GM04503 (cell line): Measurements from ENCODE around the gene RBFOX2.

ENCODE experiments used
- DNase-seq: peaks from one replicate; pipeline ENCODE4 v3.0.0-alpha.2; 2012; ENCODE audit warnings: low read depth

The RBFOX2 gene

DNA sequence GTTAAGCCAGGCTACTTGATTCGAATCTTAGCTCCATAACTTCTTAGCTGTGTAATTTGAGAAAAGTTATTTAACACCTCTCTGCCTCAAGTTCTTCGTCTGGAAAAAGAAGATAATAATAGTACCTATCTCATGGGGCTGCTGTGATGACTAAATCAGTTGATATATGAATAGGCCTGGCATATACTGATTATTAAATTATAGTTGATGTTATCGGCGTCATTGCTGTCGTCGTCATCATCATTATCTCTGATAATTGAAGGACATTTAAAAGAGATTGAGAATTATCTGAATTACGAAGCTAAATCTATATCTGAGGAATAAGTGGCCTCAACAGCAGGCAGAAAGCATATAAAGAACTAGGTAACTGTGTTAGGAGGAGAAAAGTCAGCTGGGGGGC lies 165.9 kb downstream of the RBFOX2 start:
- DNase-seq = no peak

GRCh38 chr22:35861451-35861850 lies 167.2 kb downstream of the RBFOX2 start:
- DNase-seq = no peak

GRCh38 chr22:35860837-35861236 lies 167.8 kb downstream of the RBFOX2 start:
- DNase-seq = no peak

DNA sequence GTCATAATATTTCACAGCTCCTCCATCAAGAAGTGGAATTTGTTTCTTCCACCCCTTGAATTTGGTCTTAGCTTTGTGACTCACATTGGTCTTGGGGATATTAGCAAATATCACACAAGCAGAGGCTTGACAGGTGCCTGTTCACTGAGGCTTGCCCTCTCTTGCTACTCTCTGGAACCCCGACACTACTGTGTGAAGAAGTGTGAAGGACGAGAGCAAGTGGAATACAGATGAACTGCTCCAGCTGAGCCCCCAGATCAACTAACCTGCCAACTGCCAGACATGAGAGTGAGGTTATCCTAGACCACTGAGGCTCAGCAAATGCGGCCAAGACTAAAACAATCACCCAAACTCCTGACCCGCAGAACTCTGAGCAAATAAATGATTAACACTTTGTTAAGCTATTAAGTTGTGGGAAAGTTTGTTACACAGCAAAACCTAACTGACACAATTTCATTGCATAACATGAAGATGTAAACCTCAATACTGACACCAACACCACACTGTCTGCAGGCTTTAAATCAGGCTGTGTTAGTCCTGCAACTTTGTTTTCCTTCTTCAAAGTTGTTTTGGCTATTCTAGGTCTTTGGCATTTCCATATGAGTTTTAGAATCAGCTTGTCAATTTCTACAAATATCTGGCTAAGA lies 168.4 kb downstream of the RBFOX2 start:
- DNase-seq = no peak

DNA sequence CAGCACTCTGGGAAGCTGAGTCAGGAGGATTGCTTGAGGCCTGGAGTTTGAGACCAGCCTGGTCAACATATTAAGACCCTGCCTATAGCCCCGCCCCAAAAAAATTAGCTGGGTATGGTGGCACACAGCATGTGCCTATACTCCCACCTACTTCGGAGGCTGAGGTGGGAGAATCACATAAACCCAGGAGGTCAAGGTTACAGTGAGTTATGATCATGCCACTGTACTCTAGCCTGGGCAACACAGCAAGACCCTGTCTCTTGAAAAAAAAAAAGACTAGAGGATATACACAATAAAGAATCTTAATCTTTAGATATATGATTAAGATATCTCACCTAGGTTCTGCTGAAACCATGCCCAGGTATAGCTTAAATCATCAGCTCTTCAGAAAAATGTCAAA lies 174.3 kb downstream of the RBFOX2 start:
- no peak for DNase-seq

GRCh38 chr22:35852076-35852475 lies 176.5 kb downstream of the RBFOX2 start:
- no peak for DNase-seq

GRCh38 chr22:35850831-35851230 lies 177.8 kb downstream of the RBFOX2 start:
- DNase-seq = no peak

DNA sequence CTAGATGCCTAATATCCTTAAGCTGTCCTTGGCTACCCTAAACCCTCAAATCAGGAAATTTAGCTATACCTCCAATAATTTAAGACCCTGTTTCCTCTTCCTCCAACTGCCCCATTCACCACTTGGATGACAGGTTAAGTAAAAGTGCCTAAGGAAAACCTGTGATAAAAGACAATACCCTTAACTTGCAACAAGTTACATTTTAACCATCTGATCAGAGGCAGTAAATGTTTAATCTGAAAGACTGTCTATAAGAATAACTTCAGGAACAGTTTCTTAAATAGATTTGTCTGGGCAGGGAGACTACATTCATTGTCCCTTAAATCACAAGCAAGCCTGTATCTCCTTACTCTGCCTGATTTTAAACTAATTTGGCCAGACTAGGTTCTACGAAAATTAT lies 181.8 kb downstream of the RBFOX2 start:
- no peak for DNase-seq

- no peak for DNase-seq
Observed at GRCh38 chr22:35844886-35845285, 183.7 kb downstream of the RBFOX2 start.

DNA sequence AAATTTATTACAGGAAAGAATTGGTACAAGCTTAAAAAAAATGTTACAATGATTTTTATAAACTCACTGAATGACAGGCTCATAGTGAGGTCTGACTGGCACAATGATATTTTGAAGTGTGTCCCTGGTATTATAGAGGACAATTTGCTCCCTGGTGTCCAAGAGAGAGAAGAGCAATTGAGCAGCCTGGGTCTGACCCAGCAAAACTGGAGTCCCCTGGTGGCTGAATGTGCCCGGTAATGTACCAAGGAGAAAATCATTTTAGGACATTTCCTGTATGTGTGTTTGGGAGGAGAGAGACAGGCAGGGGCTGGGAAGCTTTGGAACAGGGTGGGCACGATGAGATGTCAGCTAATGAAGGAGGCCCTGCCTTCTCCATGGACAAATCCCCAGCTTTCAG lies 185.7 kb downstream of the RBFOX2 start:
- no peak for DNase-seq

- no peak for DNase-seq
Observed at GRCh38 chr22:35842519-35842913, 186.1 kb downstream of the RBFOX2 start.

DNA sequence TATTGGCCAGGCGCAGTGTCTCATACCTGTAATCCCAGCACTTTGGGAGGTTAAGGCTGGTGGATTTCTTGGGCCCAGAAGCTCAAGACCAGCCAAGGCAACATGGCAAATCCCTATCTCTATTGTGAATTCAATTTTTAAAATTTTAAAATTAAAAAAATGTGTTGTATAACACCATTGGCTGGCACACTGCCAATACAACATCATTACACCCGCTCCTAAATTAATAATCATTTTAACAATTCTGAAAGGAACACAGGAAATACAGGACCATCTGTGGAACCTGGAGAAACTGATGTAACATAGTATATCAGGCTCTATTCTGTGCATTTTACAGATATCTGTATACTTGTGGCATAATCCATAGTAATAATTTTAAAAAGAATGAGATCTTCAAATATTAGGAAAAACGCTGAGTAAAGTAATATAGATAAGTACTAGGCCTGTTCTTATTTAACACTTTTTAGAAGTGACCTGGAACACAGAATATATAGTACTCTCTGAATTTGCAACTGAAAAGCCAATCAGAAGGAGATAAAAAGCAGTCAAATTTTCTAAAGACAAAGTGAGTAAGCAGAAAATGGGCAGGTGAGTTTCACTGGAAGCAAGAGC lies 186.6 kb downstream of the RBFOX2 start:
- no peak for DNase-seq

DNA sequence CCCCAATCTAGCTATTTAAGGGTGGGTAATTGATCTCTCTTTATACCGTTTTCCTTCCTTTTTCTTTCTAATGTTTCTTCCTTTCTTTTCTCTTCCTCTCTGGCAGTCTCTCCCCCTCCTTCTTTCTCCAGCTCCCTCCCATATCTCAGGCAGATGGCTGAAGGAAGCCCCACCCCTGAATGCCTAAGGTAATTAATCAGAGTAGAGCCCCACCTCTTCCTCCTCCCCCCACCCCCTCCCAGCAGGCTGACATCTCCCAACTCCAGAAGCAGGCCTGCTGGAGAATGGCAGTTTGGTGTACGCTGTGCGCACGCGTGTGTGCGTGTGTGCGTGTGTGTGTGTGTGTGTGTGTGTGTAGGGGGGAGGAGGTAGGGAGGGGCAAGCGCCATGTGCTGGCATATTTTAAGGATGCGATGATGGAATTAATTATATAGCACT lies 188.3 kb downstream of the RBFOX2 start:
- DNase-seq = peak; percentile 89

DNA sequence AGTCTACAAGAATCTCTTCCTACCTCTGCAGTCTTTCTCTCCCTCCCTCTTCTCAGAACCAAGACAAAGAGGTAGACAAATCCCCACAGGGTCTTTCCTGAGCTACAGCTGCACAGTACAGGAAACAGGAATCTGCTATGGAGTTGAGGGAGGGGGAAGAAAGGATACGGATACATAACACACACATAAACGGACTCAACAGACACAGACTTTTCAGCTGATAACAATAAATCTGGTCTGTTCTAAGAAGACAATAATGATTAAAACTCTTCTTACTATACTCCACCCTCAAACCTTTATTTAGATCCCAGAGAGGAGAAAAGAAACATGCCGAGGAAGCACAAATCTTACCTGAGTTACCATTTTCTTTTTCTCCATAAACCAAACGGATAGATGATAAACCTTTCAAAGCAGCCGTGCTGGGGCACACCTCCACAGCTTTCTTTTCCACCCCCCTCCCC lies 188.8 kb downstream of the RBFOX2 start:
- DNase-seq = no peak

GRCh38 chr22:35838855-35839576 lies 189.6 kb downstream of the RBFOX2 start:
- peak; percentile 58 for DNase-seq

DNA sequence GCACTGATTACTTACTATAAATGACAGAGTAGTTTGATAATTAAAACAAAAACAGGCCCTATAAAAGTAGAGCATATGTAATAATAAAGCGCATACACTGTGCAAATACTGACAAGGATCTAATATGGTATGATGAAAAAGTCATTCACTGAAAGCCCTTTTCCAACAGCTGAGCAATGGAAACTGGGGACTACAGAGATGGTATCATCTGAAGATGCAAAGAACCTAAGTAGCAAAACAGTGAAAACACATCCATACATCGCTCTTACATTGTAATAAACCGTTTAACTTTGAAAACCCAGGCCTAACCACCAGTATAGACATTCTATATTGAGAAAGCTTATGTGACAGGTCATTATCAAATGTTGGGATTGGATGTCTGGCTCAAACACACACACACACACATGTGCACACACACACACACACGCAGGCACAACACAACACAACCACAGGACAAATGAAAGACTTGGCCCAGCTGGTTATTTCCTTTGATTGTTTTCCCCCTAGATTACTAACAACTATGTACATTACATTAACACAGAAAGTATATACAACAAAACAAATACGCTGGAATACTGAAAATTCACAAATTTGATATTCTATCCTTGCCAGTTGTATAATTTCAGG lies 191.4 kb downstream of the RBFOX2 start:
- no peak for DNase-seq

GRCh38 chr22:35835998-35836691 lies 192.5 kb downstream of the RBFOX2 start:
- peak; percentile 76 for DNase-seq

DNA sequence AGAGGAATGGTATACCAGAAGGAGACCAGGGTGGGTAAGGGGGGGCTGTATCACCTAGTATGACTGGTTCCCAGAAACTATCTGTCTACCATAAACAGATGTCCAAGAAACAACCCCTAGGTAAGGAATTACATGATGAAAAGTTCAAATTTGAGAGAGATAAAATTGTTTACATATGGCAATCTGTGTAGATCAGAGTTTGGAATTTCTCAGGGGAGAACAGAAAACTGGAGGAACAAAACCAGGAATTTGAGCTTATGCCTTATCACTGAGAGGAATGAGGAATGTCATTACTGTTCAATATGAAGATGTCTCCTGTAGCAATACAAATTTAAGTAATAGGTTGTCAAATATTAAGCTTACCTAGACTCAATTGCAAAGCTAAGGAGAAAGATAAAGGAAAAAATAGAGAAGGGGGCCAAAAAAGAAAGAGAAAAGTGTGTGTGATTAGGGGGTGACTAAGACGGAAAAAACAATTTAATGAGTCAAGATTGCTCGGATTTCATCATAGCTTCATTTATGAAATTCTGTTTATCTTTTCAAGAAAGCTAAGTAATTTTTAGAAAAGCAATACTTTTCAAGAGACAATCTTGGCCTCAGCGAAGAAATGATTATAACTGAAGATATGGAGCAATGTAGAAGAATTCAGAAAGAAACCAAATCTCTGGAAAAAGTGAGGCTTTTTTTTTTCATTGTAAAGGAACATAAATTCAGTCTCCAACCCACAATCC lies 193.2 kb downstream of the RBFOX2 start:
- DNase-seq = no peak

- no peak for DNase-seq
Observed at GRCh38 chr22:35834061-35834460, 194.6 kb downstream of the RBFOX2 start.

DNA sequence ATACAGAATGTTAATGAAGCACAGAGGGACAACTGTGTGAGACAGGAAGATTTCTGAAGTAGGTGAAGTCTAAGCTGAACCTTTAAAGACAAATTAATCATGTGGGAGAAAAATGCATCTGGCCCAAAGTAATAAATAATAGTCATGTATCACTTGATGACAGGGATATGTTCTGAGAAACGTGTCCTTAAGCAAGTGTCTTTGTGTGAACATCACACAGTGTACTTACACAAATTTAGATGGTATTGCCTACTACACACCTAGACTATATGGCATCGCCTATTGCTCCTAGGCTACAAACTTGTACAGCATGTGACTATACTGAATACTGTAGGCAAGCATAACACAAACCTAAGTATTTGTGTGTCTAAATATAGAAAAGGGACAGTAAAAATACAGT lies 198.3 kb downstream of the RBFOX2 start:
- DNase-seq = no peak

DNA sequence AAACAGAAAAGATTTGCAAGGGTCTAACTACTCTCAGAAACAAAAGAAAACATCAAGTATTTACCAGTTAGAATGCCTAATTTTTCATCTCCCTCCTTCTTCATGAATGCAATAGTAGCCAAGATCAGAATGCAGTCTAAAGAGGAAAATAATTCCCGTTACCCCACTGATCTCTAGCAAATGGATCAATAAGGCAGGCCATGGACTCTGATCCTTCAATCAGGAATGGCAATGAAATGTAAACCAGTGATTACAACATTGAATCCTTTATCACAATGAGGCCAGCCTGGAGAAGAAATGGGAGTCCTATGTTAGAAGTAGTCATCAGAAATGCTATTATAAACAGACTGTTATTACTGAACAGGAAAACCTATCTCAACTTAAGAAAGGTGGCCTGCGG lies 204.4 kb downstream of the RBFOX2 start:
- no peak for DNase-seq

DNA sequence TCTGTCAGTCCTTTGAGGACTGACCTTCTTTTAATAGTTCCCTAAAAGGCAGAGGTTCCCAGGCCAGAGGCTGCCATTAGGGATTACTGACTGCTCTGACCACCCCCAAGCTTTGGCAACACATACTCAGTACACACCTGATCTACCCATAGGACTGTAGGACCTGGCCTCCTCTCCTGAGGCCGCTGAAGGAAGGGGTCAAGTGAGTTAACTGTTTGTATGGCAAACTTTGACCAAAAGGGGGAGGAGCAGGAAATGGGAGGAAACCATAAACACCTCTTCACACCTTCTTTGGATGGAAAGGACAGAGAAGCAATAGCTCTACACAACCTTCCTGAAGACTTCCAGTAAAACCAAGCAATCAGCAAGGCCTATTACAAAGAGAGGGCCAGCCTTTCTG lies 207.0 kb downstream of the RBFOX2 start:
- no peak for DNase-seq
